CD4-positive, alpha-beta memory T cell (primary cell): ENCODE results near the gene RABGAP1L. TPM values are rescaled to one million over a fixed set of nuclear protein-coding genes. Genes with fewer than 3 reads are reported as not detected.
"Not testable (repeated sequence)": the region's sequence is repeated elsewhere in the genome, so short reads cannot be mapped to it uniquely, and the experiment has no call there.

Experiments
- CTCF ChIA-PET: fragments of 350-600 bp; sonication (Branson Sonifier 250); formaldehyde crosslinking; loops from one replicate; lab custom pipeline; 2021; ENCODE audit warnings: inconsistent platforms; ENCODE audit not compliant: partially characterized antibody; lab: Charles Lee
- POLR2A ChIA-PET: fragments of 350-600 bp; sonication (Branson Sonifier 250); formaldehyde crosslinking; loops from one replicate; lab custom pipeline; 2021; ENCODE audit not compliant: partially characterized antibody; lab: Charles Lee
- DNase-seq, 5 donors: peaks; one replicate each; pipeline versions ENCODE4 v3.0.0 to v3.0.0-alpha.2; 2020 to 2022; ENCODE audit warnings: mixed read lengths in 1 of 5
- H3K27ac ChIP-seq: one replicate; pipeline ENCODE4 v1.7.0; 2013; ENCODE audit warnings: low read depth, low read length
- H3K27me3 ChIP-seq: 2 replicates; pipeline ENCODE4 v1.7.0; 2013; ENCODE audit warnings: mild to moderate bottlenecking, low read length, moderate library complexity; ENCODE audit not compliant: insufficient read depth
- H3K36me3 ChIP-seq: 2 replicates; pipeline ENCODE4 v1.7.0; 2013; ENCODE audit warnings: mild to moderate bottlenecking, low read length, moderate library complexity; ENCODE audit not compliant: insufficient read depth
- H3K4me1 ChIP-seq: 2 replicates; pipeline ENCODE4 v1.7.0; 2013; ENCODE audit warnings: mild to moderate bottlenecking, low read length, moderate library complexity; ENCODE audit not compliant: insufficient read depth
- H3K4me3 ChIP-seq, 2 donors: one replicate each; pipeline ENCODE4 v1.7.0; 2013; ENCODE audit warnings: low read length in 2 of 2, mild to moderate bottlenecking in 1 of 2
- H3K9me3 ChIP-seq, 2 donors: one replicate each; pipeline ENCODE4 v1.7.0; 2013; ENCODE audit warnings: low read length in 2 of 2, control low read depth in 1 of 2; ENCODE audit not compliant: control insufficient read depth in 1 of 2
- H3K27ac Mint-ChIP-seq, 7 donors: one replicate each; pipeline ENCODE4 v1.8.0; 2020 to 2021; ENCODE audit warnings: mixed read lengths in 7 of 7, mild to moderate bottlenecking in 6 of 7, inconsistent platforms in 3 of 7, moderate library complexity in 3 of 7
- H3K27me3 Mint-ChIP-seq, 2 donors: one replicate each; pipeline ENCODE4 v1.8.0; 2020 to 2021; ENCODE audit warnings: mixed read lengths in 2 of 2
- H3K36me3 Mint-ChIP-seq, 2 donors: one replicate each; pipeline ENCODE4 v1.8.0; 2020 to 2021; ENCODE audit warnings: mixed read lengths in 2 of 2, inconsistent platforms in 1 of 2, mild to moderate bottlenecking in 1 of 2
- H3K4me1 Mint-ChIP-seq, 4 donors: one replicate each; pipeline ENCODE4 v1.8.0; 2020 to 2021; ENCODE audit warnings: mixed read lengths in 4 of 4, mild to moderate bottlenecking in 1 of 4
- H3K4me3 Mint-ChIP-seq, 8 donors: one replicate each; pipeline ENCODE4 v1.8.0; 2020 to 2021; ENCODE audit warnings: mixed read lengths in 8 of 8, mild to moderate bottlenecking in 7 of 8, moderate library complexity in 6 of 8, inconsistent platforms in 3 of 8
- H3K9me3 Mint-ChIP-seq, 8 donors: one replicate each; pipeline ENCODE4 v1.8.0; 2020 to 2021; ENCODE audit warnings: mixed read lengths in 8 of 8, mild to moderate bottlenecking in 5 of 8, inconsistent platforms in 3 of 8, moderate library complexity in 1 of 8
- intact Hi-C: fragments of 100-400 bp; cut with micrococcal nuclease; formaldehyde crosslinking; loops from one replicate; pipeline ENCODE4 v1.15.1; 2023
- polyA plus RNA-seq, 2 donors: library from polyadenylated mRNA; unstranded; fragments of 300-500 nt; fragmentation: Illumina TruSeq; gene quantifications; one replicate each; pipeline ENCODE4 v1.2.3, GENCODE V29; 2021
- total RNA-seq, 2 experiments: library from RNA; stranded (reverse); gene quantifications; one replicate each; pipeline ENCODE4 v1.2.3, GENCODE V29; 2021

Gene RABGAP1L
- total and polyA plus RNA-seq, 4 experiments from 2014 or later: 75.7 to 114 (median 96.8) TPM

- Mint-ChIP-seq H3K36me3 (peaks cover 76 to 87% of the 10 kb centered on the region in 2 donors), H3K27ac (no peak overlapping the region), H3K4me3 (no peak overlapping the region), H3K27me3 (no peaks in the 10 kb centered on the region), H3K9me3 (peaks cover 13 to 55% (median 37%) of the 10 kb centered on the region in 8 donors), H3K4me1 (peaks cover 7 to 20% (median 14%) of the 10 kb centered on the region in 4 donors)
- Histone ChIP-seq H3K9me3 (peaks cover 0 to 4% of the 10 kb centered on the region in 2 donors), H3K4me3 (no peak overlapping the region), H3K27ac (no peak overlapping the region), H3K27me3 (no peaks in the 10 kb centered on the region), H3K36me3 (no peaks in the 10 kb centered on the region), H3K4me1 (no peaks in the 10 kb centered on the region)
- ChIA-PET CTCF (no interaction called here), POLR2A (no interaction called here)
- intact Hi-C loops: no loop called here
- no peak for DNase-seq
These were observed 149.3 kb downstream of the RABGAP1L start for GRCh38 chr1:174308604-174309003.

- Mint-ChIP-seq H3K4me3 (peak overlapping the region in 1 of 8 donors; percentile 20), H3K9me3 (peaks cover 16 to 64% (median 46%) of the 10 kb centered on the region in 8 donors), H3K36me3 (peaks cover 84 to 91% of the 10 kb centered on the region in 2 donors), H3K27me3 (no peaks in the 10 kb centered on the region), H3K27ac (no peak overlapping the region), H3K4me1 (peaks cover 8 to 20% (median 14%) of the 10 kb centered on the region in 4 donors)
- intact Hi-C loops: no loop called here
- Histone ChIP-seq H3K36me3 (no peaks in the 10 kb centered on the region), H3K27ac (no peak overlapping the region), H3K9me3 (peaks cover 0 to 4% of the 10 kb centered on the region in 2 donors), H3K4me1 (no peaks in the 10 kb centered on the region), H3K4me3 (no peak overlapping the region), H3K27me3 (no peaks in the 10 kb centered on the region)
- ChIA-PET POLR2A (no interaction called here), CTCF (no interaction called here)
- no peak for DNase-seq
These were observed 150.2 kb downstream of the RABGAP1L start for GRCh38 chr1:174309490-174309889.

- peak overlapping the region in 1 of 7 donors; percentile 34 for H3K27ac Mint-ChIP-seq
- intact Hi-C loops: no loop called here
These were observed 155.1 kb downstream of the RABGAP1L start for GRCh38 chr1:174314433-174314832.

GRCh38 chr1:174315239-174315638, 155.9 kb downstream of the RABGAP1L start:
- Histone ChIP-seq H3K27me3 (no peaks in the 10 kb centered on the region), H3K36me3 (peaks cover 4% of the 10 kb centered on the region), H3K4me3 (no peak overlapping the region), H3K4me1 (no peaks in the 10 kb centered on the region), H3K9me3 (peaks cover 0 to 4% of the 10 kb centered on the region in 2 donors), H3K27ac (no peak overlapping the region)
- H3K36me3 Mint-ChIP-seq: peaks cover 90 to 92% of the 10 kb centered on the region in 2 donors
- H3K4me1 Mint-ChIP-seq: peaks cover 0 to 16% (median 1%) of the 10 kb centered on the region in 4 donors
- peak overlapping the region in 1 of 8 donors; percentile 33 for H3K4me3 Mint-ChIP-seq
- DNase-seq: no peak
- H3K9me3 Mint-ChIP-seq: peaks cover 19 to 77% (median 70%) of the 10 kb centered on the region in 8 donors
- POLR2A ChIA-PET: no interaction called here
- no peak overlapping the region for H3K27ac Mint-ChIP-seq
- no peaks in the 10 kb centered on the region for H3K27me3 Mint-ChIP-seq
- intact Hi-C loops: no loop called here
- CTCF ChIA-PET: no interaction called here

More at GRCh38 chr1:174314433-174314832, 155.1 kb downstream of the RABGAP1L start:
- Histone ChIP-seq H3K9me3 (peaks cover 0 to 4% of the 10 kb centered on the region in 2 donors), H3K27ac (no peak overlapping the region), H3K27me3 (no peaks in the 10 kb centered on the region), H3K4me3 (no peak overlapping the region), H3K36me3 (no peaks in the 10 kb centered on the region), H3K4me1 (no peaks in the 10 kb centered on the region)
- ChIA-PET POLR2A (no interaction called here), CTCF (no interaction called here)
- H3K36me3 Mint-ChIP-seq: peaks cover 90 to 92% of the 10 kb centered on the region in 2 donors
- no peaks in the 10 kb centered on the region for H3K27me3 Mint-ChIP-seq
- peak overlapping the region in 1 of 8 donors; percentile 17 for H3K4me3 Mint-ChIP-seq
- H3K4me1 Mint-ChIP-seq: peaks cover 0 to 18% (median 5%) of the 10 kb centered on the region in 4 donors
- no peak for DNase-seq
- peaks cover 18 to 72% (median 62%) of the 10 kb centered on the region in 8 donors for H3K9me3 Mint-ChIP-seq

- H3K27me3 ChIP-seq, H3K27ac ChIP-seq, H3K27ac Mint-ChIP-seq, H3K27me3 Mint-ChIP-seq, H3K4me1 ChIP-seq, H3K36me3 ChIP-seq, POLR2A ChIA-PET, CTCF ChIA-PET, H3K9me3 ChIP-seq, intact Hi-C loops, H3K4me3 ChIP-seq, H3K4me3 Mint-ChIP-seq, DNase-seq, H3K4me1 Mint-ChIP-seq: not testable (repeated sequence)
- H3K36me3 Mint-ChIP-seq: peaks cover 76 to 85% of the 10 kb centered on the region in 2 donors
- H3K9me3 Mint-ChIP-seq: peaks cover 12 to 71% (median 64%) of the 10 kb centered on the region in 8 donors
These were observed 161.6 kb downstream of the RABGAP1L start for GRCh38 chr1:174320897-174321296.

GRCh38 chr1:174322202-174322862, 163.0 kb downstream of the RABGAP1L start:
- H3K4me1 Mint-ChIP-seq: peaks cover 0 to 10% (median 2%) of the 10 kb centered on the region in 4 donors
- H3K4me3 Mint-ChIP-seq: no peak overlapping the region
- H3K27me3 Mint-ChIP-seq: no peaks in the 10 kb centered on the region
- peaks cover 72 to 85% of the 10 kb centered on the region in 2 donors for H3K36me3 Mint-ChIP-seq
- H3K9me3 Mint-ChIP-seq: peaks cover 12 to 79% (median 69%) of the 10 kb centered on the region in 8 donors
- intact Hi-C loops: no loop called here
- Histone ChIP-seq H3K36me3 (peaks cover 6% of the 10 kb centered on the region), H3K4me1 (no peaks in the 10 kb centered on the region), H3K27ac (no peak overlapping the region), H3K4me3 (no peak overlapping the region), H3K9me3 (peaks cover 0 to 16% of the 10 kb centered on the region in 2 donors), H3K27me3 (no peaks in the 10 kb centered on the region)
- ChIA-PET POLR2A (no interaction called here), CTCF (no interaction called here)
- H3K27ac Mint-ChIP-seq: no peak overlapping the region
- no peak for DNase-seq

- H3K27ac Mint-ChIP-seq: no peak overlapping the region
- H3K27ac ChIP-seq: no peak overlapping the region
- H3K36me3 Mint-ChIP-seq: peaks cover 56 to 64% of the 10 kb centered on the region in 2 donors
- intact Hi-C loops: no loop called here
- POLR2A ChIA-PET: no interaction called here
- CTCF ChIA-PET: no interaction called here
- no peak overlapping the region for H3K4me3 Mint-ChIP-seq
- peaks cover 0 to 16% of the 10 kb centered on the region in 2 donors for H3K9me3 ChIP-seq
- H3K27me3 ChIP-seq: no peaks in the 10 kb centered on the region
- H3K4me1 Mint-ChIP-seq: peaks cover 0 to 7% (median 3%) of the 10 kb centered on the region in 4 donors
- no peaks in the 10 kb centered on the region for H3K27me3 Mint-ChIP-seq
- no peak overlapping the region for H3K4me3 ChIP-seq
- no peak for DNase-seq
- H3K36me3 ChIP-seq: peaks cover 6% of the 10 kb centered on the region
- peaks cover 7 to 66% (median 55%) of the 10 kb centered on the region in 8 donors for H3K9me3 Mint-ChIP-seq
- H3K4me1 ChIP-seq: no peaks in the 10 kb centered on the region
These were observed 165.2 kb downstream of the RABGAP1L start for GRCh38 chr1:174324493-174324892.
